Lung microvascular endothelial cell (primary cell): ENCODE data around the gene GABBR2. TPM values are rescaled to one million over a fixed set of nuclear protein-coding genes. Genes with fewer than 3 reads are reported as not detected.
"Not testable (repeated sequence)": the region's sequence is repeated elsewhere in the genome, so short reads cannot be mapped to it uniquely, and the experiment has no call there.

Experiments used
- DNase-seq, 2 donors: peaks; one replicate each; pipeline versions ENCODE4 v3.0.0 to v3.0.0-alpha.2; 2010; ENCODE audit warnings: low read depth in 2 of 2
- total RNA-seq: library from RNA; depleted of rRNA; stranded (reverse); fragments of >200 nt; gene quantifications from 2 replicates; pipeline ENCODE4 v1.2.1, GENCODE V29; 2014

The GABBR2 gene
- total RNA-seq, 1 donor from 2014 or later: 1.2 TPM

DNA sequence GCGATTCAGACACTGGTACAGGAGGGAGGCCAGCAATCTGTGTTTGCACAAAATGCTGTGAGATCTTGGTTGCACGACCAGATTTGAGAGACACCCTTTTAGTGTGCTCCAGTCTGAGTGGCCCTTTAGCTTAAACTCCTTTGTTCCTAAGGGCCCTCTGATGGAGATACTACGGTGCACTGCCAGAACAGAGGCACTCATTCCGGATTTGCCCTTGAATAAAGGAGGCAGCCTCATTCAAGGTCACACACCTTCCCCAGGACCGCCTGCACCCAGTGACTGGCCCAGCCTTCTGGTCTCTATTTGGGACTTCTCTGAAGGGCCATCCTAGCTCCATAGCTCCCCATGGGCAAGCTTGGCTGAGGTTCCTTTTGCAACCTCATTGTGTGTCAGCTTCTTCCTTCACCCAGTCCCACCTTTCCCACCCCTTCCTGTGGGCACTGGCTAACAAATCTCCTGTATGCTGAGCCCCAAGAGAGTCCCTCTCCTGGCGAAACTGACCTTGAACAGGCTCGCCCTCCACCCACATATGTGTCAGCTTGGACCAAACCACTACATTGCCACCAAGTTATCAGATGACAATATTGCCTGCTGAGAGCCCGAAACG is 191.7 kb downstream of the GABBR2 start:
- DNase-seq: no peak

DNA sequence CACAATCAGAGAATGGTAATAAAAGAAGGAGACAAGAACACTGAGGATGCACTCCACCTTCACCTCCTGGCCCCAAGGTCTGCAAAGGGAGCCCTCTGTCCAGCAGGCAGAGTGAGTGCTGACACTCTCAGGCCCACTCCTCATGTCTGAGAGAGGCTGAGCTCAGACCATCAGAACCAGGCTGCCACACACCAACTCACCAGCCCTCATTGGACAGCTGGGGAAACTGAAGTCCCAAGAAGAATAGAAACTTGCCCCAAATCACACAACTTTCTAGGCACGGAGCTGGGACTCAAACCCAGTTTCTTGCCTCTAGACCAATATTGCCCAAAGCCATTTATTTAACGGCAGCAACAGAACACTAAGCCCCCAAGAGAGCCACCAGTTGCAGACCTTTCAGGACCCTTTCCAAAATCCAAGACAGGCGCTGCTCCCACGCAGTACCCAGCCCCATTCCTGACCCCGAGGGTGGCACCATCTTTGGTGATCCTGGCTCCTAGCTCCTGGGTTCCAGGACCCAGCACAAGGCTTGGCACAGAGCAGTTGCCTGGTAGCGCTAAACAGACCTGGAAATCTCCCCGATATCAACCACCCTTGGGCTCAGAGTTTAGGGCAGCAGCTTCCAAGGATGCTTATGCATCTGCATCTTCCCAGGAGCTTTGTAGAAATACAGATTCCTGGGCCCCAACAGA is 192.4 kb downstream of the GABBR2 start:
- DNase-seq: no peak

DNA sequence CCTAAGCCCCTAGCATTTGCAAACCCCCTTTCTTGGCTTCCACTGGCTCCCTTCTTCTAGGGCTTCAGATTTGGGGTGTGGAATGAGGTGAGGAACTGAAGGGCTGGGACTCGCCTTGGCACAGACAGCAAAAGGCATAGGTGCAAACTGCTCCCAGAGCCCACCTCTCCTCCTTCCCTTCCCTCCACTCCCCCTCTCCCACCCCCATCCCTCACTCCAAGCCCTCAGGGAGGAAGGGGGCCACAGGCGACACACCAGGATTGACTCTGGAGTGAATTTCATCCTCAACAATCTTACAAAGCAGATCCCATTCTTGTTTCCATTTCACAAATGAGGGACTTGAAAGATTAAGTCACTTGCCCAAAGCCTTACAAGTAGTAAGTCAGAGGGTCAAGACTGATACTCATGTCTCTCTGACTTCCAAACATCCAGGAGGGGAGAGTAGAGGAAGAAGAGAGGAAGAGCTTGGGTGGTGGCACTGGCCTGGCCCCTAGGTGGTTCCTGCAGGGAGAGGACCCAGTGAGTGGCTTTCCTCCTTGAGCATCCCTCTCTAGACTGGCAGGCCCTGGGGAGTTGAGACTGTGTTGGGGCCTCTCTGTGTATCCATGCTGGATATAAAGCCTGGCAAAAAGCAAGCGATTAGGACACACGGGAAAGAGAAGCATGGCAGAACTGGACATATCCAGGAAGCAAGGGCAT is 193.1 kb downstream of the GABBR2 start:
- no peak for DNase-seq

DNA sequence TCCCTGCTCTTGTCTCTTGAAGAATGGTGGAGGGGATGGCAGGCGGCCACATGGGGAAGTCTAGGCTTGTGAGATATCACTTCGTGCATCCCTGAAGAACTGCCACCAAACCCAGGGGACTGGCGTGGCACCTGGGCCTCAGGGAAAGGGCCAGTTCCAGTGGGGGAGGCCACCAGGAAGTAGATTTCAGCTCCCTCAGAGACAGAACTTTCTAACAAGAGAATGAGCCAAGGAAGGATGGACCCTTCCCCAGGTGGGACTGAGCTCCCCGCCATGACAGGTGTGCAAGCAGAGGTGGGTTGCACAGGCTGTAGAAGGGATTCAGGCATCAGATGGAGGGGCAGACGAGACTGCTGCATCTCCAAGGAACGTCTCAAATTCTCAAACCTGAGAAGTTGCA is 193.9 kb downstream of the GABBR2 start:
- DNase-seq: no peak

DNA sequence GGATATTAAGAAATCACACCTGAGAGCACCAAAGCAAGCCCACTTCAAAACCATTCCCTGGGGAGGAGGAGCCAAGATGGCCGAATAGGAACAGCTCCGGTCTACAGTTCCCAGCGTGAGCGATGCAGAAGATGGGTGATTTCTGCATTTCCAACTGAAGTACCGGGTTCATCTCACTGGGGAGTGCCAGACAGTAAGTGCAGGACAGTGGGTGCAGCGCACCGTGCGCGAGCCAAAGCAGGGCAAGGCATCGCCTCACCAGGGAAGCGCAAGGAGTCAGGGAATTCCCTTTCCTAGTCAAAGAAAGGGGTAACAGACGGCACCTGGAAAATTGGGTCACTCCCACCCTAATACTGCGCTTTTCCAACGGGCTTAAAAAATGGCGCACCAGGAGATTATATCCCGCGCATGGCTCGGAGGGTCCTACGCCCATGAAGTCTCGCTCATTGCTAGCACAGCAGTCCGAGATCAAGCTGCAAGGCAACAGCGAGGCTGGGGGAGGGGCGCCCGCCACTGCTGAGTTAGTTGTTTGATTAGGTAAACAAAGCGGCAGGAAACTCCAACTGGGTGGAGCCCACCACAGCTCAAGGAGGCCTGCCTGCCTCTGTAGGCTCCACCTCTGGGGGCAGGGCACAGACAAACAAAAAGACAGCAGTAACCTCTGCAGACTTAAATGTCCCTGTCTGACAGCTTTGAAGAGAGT is 200.4 kb downstream of the GABBR2 start:
- DNase-seq: not testable (repeated sequence)

DNA sequence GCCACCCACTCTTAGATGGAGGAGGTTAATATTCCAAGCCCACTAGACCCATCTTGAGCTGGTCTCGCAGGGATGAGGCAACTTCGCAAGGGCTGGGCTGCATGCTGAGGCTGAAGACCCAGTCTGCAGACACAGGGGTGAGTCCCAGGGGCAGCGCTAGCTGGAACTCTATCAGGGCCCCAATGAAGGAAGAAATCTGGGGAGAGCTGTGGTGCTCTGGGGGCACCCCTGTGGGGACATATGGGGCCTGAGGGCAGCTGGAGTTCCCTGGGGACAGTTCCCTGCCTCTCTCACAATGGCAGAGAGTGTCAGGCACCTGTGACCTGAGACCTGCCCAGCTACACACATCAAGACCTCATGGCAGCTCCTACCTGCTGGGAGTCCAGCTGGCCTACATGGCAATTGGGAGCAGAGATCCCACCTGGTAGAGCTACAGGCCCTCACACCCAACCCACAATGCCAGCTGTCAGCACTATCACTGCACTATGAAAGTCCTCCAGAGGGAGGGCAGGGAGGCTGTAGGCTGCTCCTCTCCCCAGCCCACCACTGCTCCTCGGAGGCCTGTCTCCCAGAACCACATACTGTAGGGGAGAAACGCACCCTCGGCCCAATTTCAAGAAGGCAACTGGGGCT is 202.2 kb downstream of the GABBR2 start:
- DNase-seq: no peak

DNA sequence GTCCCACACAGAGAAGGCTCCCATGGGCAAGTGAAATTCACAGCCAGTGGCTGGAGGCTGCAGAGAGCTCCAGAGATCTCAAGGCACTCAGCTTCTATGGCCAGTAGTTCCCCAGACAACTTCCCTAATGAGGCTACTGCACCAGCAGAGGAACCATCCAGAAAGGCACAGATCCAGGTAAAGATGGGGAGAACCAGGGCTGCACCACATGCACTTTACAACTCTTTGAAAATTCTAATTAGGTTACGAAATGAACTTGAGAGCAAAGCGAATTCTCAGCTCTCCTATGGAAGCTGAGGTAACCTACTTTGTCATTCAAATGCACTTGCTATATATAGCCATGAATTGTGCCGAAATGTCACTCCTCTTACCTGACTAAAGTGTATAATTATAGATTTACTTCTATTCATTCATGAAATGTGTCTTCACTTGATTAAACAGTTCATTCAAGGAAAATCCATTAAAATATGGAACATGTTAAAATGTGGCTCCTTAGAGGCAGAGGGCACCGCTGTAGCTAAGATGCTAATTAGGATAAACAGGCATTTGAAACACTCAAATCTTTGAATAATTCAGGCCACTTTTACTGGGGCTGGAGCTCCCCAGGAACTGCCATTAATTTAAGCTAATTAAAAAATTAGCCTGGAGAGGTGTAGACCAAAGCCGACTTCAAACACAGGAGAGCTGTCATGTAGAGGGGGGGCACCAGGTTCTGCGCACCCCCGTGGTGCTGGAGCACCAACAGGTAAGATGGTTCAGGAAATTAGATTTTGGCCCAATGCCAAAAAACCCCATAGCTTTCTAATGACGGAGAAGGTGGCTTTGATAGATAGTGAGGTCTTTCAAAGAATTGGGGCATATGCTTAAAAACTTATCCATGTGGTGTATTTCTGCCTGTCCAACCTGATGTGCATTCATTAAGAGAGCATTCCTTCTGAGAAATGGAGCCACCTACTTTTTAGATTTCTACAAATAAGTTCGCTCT is 204.1 kb downstream of the GABBR2 start:
- no peak for DNase-seq

DNA sequence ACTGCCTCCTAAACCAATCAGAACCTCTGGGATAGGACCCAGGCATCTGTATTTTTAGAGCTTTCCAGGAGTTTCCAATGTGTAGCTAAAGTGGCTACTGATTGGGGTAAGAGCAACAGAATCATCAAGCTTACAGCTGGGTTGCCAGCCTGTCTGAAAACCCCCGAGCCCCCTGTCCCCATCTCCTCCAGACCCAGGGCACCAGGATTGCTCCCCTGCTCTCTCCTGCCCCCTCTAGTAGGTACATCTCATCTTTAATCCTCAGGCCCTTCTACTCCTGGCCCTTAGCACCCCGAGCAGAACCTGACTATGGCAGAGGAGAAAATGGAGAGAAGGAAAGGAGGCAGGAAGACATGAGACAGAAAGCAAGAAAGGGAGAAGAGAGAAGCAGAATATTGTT is 204.9 kb downstream of the GABBR2 start:
- DNase-seq: no peak

DNA sequence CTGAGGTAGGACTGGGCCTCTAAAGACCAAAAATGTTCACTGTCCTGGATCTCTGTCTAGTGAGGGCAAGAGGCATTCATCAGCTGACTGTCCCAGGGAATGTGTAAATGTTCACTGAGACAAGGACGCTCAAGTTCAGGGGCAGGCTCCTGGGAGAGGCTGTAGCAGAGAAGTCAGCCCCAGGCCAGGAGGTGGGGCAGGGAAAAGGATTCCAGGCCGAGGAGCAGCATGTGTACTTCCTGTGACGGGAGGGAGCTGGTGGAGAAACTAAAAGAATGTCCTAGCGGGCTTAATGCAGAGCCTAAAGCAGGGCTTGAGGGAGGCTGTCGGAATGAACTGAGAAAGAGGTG is 205.8 kb downstream of the GABBR2 start:
- DNase-seq: peak in 1 of 2 donors; percentile 33

DNA sequence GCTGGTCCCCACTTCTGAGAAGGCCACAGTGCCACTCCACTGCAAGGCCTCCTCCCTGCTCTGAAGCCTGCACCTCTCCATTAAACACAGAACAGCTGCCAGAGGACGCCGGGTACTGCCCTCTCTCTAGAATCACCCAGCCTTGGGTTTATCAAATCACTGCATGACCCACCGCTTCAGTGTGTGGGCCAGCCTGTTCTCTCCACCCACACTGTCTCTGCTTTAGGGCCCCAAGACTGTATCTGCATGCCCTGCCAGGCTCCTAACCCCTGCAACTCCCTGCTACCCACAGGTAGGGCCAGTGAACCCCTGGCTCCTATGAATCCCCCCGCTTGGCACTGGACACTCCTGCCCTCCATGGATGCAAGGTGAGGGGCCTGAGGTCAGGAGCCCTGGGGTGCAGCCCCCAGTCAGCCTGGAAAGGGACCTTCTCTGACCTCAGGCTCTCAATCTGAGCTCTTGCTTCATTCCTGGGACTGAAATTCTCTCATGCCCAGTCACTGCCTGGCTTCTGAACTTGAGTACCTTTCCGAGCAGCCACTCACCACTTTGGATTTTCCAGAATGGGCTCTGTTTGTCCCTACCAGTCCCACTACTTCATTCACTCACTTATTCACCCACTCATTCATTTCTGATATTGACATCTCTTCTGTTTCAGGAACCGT is 206.3 kb downstream of the GABBR2 start:
- DNase-seq: no peak

DNA sequence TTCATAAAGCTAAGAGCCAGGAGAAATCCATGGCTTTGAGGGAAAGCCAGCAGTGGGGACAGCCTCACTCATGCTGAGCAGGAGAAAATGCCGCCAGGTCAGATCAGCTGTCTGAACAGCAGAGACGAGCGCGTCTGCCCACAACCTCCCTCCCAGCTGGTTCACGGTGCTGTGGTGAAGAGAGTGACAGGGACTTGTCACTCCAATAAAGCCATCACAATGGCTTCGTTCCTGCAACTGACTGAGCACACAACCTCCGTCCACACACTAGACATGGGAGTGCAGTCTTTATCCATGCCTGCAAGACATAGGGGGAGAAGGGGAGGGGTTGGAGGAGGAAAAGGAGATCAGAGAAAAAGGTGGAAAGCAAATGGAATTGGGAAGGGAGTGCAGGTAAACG is 206.9 kb downstream of the GABBR2 start:
- DNase-seq: no peak

DNA sequence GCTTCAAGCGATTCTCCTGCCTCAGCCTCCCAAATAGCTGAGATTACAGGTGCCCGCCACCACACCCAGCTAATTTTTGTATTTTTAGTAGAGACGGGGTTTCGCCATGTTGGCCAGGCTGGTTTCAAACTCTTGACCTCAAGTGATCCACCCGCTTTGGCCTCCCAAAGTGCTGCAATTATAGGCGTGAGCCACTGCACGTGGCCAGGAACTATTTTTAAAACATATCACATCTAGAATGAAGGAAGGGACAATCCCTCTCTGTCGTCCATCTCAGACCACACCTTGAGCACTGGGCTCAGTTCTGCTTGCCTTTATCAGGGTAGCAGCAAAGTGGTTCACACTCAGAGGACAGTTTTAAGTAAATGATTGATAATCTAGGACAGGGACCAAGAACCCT is 207.5 kb downstream of the GABBR2 start:
- DNase-seq: not testable (repeated sequence)

DNA sequence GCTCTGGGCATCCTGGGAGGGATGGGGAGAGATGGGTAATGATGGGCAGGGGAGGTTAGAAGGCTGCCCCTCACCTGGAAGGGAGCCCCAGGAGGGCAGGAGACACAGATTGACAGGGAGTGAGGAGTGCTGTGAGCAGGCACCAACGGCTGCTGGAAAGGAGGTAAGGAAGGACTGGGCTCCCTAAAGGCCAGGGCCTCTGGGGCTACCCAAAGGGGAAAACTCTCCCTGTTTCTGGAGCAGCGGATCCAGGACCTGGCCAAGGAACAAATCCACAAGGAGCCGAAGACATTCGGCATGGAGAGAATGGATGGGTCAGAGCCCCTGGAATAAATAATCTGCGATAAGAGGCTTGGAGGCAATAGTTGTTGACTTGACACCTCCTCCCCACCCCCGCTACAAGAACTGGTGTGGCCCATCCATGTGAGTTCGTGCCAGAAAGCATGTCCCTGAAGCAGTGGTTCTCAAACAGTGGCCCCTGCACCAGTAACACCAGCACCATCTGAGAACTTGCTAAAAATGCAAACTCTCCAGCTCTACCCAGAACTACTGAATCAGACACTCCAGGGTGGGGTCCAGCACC is 208.3 kb downstream of the GABBR2 start:
- no peak for DNase-seq

DNA sequence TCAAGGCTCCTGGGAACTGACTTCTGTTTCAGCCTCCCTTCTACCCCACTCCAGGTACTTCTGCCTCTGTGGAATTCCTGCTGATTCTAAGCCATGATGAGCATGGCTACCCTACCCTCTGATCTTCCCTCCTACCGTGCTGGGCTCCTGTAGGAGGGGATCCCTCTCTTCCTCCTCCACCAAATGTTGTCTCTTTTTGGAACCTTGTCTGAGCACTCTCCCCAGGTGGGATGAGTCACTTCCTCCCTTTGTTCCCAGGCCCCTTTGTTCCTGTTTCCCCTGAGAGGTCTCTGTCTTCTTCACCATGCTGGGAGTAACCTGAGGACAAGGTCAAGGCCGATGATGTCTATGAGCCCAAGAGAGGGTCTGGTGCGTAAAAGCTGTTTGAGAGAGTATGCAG is 213.2 kb downstream of the GABBR2 start:
- no peak for DNase-seq

DNA sequence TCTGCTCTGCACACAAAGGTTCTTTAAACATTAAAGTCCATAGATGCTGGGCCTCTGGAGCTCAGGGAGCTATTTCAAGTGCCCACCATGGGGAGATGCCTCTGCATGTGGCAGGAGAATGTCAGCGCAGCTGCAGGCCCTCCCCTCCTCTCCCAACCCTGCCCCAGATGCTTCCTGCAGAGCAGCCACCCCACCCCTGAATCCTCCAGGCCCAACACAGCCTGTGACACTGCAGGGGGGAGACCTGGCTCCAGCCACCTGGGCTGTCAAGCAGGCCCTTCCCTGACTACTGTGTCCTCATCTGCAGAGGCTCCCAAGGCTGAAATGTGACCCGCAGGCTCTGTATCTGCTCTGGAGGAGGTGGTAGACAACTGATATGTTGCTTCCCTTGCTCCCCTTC is 213.9 kb downstream of the GABBR2 start:
- no peak for DNase-seq

DNA sequence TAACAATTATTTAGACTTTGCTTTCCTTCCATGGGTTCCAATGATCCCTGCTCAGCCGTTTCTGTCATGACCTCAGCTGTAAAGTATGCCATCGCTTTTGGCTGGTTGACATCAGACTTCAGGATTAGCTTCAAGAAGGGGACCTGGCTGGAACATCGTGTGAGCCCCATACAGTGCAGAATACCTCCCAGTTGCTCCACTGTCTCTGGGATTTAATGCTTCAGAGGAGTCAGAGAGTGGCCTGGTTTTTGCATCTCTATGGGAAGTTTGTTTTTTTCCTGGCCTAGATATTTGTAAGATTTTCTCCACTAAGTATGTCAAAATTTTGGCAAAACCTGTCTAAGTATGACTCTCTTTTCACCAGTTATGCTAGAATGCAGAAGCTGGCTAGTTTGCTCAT is 216.9 kb downstream of the GABBR2 start:
- no peak for DNase-seq

DNA sequence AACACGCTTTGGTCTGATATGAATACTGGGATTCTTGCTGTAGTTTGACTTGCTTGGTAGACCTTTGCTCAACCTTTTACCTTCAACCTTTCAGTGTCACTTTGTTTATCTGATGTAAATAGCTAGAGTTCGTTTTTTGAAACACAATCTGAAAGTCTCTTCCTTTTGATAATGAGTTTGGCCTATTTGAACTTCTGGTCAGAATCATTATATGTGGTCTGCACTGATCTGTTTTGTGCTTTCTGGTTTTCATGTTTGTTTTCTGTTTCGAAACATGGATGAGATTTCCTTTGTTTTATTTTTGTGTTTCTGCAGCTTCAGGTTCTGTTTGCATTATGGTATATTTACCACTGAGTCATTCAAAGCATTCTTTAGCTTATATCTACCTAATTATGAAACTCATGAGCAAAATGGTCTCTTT is 217.5 kb downstream of the GABBR2 start:
- no peak for DNase-seq

DNA sequence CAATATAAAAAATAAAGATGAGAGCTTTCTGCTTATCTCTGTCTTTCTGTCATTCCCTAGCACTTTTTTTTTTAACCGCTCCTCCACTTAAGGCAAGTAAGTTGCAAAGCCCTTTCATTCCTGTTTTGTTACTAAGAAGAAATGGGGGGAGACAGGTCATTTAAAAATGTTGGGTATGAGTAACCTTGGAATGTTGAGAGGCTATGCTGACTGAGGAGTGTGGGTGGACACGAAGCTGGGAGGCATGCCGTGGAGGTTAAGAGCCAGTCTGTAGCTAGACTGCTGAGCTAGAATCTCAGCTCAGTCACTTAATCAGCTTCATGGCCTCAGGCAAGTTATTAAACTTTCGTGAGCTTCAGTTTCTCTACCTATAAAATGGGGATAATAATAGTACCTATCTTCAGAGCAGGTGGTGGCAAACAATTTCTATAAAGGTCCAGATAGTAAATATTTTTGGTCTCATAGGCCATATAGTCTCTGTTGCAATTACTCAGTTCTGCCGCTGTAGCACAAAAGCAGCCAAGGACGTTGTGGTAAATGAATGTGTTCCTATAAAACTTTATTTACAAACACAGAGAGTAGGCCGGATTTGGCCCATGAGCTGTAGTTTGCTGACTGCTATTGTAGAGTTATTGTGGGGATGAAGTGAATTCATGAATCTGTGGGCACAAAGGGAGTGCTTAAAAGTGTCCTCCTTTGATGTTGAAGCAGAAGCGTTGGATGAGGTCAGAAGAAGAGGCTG is 220.0 kb downstream of the GABBR2 start:
- DNase-seq: peak in 1 of 2 donors; percentile 19

DNA sequence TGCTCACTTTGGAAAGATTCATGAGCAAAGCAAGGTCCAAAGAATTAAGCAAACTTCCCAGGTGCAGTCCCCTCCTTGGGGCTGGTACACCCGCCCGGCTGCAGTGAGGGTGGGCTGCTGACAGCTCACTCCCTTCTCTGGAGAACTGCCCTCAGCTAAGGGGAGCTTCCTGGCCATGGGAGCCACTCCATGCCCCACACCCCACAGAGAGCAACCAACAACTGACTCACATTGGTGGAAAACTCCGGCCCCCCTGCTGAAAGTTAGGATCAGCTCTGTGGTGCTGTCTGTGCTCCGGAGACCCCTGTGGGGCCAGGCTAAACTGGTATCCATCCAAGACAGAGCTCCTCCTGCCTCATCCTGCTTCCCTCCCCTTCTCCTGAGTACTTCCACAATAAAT is 223.0 kb downstream of the GABBR2 start:
- no peak for DNase-seq
